Nephron (organoid): ENCODE measurements around the gene AMBN.

ENCODE experiments used
- H3K27ac Mint-ChIP-seq, 3 experiments: 2 replicates each; pipeline ENCODE4 v1.8.0; 2020; ENCODE audit warnings: mixed read lengths in 3 of 3, mild to moderate bottlenecking in 2 of 3, moderate library complexity in 1 of 3
- H3K27me3 Mint-ChIP-seq: 2 replicates; pipeline ENCODE4 v1.8.0; 2021; ENCODE audit warnings: low read depth, mild to moderate bottlenecking, moderate library complexity, mixed read lengths
- H3K36me3 Mint-ChIP-seq: 2 replicates; pipeline ENCODE4 v1.8.0; 2020; ENCODE audit warnings: low read depth, mixed read lengths
- H3K4me1 Mint-ChIP-seq: 2 replicates; pipeline ENCODE4 v1.8.0; 2020; ENCODE audit warnings: mixed read lengths
- H3K4me3 Mint-ChIP-seq, 3 experiments: 2 replicates each; pipeline ENCODE4 v1.8.0; 2020; ENCODE audit warnings: mild to moderate bottlenecking in 3 of 3, mixed read lengths in 3 of 3, moderate library complexity in 2 of 3
- H3K9me3 Mint-ChIP-seq: 2 replicates; pipeline ENCODE4 v1.8.0; 2020; ENCODE audit warnings: mixed read lengths
- CTCF ChIP-seq, 3 experiments: fragments of 200-600 bp; sonication (generic); IDR thresholded peaks; one replicate each; pipeline ENCODE4 v1.5.0; 2021; ENCODE audit warnings: antibody characterized with exemption in 3 of 3; ENCODE audit not compliant: unreplicated experiment in 3 of 3

AMBN gene

DNA sequence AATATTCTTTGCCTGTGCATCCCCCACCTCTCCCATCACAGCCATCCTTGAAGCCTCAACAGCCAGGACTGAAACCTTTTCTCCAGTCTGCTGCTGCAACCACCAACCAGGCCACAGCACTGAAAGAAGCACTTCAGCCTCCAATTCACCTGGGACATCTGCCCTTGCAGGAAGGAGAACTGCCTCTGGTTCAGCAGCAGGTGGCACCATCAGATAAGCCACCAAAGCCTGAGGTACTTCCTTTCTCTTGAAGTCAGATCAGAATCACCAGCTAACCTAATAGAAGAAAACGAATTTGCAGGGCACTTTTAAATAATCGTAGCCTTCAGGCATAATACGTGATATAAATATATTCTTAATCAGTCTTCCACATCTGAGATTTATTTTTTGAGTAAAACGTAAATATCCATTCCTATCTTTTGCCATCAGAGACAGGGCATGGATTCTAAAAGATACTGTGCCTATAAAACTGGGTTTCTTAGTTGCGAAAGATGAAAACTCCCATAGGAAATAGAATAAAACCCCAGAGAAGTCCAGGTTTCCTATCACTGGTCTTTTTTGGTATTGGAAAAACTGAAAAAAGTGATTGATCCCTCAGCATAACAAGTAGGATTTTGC lies 9.5 kb downstream of the AMBN start:
- no peaks in the 10 kb centered on the region for H3K4me1 Mint-ChIP-seq

GRCh38 chr4:70603856-70604255 lies 11.8 kb downstream of the AMBN start:
- no peak overlapping the region for H3K4me3 Mint-ChIP-seq
- no peaks in the 10 kb centered on the region for H3K36me3 Mint-ChIP-seq
- H3K9me3 Mint-ChIP-seq = no peaks in the 10 kb centered on the region
- no peak for TF ChIP-seq CTCF (IDR thresholded peaks at IDR 0.05; ENCODE audit: unreplicated experiment in 3 of 3)
- H3K27ac Mint-ChIP-seq = no peak overlapping the region
- H3K27me3 Mint-ChIP-seq = peaks cover 3% of the 10 kb centered on the region
- no peaks in the 10 kb centered on the region for H3K4me1 Mint-ChIP-seq

More for the DNA sequence above, 9.5 kb downstream of the AMBN start:
- Mint-ChIP-seq H3K27ac (no peak overlapping the region), H3K4me3 (no peak overlapping the region), H3K36me3 (no peaks in the 10 kb centered on the region), H3K9me3 (no peaks in the 10 kb centered on the region), H3K27me3 (peaks cover 3% of the 10 kb centered on the region)
- TF ChIP-seq CTCF (IDR thresholded peaks at IDR 0.05; ENCODE audit: unreplicated experiment in 3 of 3) = peak; percentile 69 to 82 (median 79)

DNA sequence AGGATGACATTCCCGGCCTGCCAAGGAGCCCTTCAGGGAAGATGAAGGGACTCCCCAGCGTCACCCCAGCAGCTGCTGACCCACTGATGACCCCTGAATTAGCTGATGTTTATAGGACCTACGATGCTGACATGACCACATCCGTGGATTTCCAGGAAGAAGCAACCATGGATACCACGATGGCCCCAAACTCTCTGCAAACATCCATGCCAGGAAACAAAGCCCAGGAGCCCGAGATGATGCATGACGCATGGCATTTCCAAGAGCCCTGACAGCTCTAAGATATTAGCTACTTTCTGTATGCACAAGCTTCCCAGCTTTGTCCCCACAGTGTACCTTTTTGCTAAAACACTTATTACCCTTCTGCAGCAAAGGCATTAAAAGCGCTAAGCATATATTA lies 14.4 kb downstream of the AMBN start:
- Mint-ChIP-seq H3K27me3 (peaks cover 3% of the 10 kb centered on the region), H3K4me1 (no peaks in the 10 kb centered on the region), H3K4me3 (no peak overlapping the region), H3K36me3 (no peaks in the 10 kb centered on the region), H3K9me3 (no peaks in the 10 kb centered on the region), H3K27ac (no peak overlapping the region)
- TF ChIP-seq CTCF (IDR thresholded peaks at IDR 0.05; ENCODE audit: unreplicated experiment in 3 of 3) = no peak

GRCh38 chr4:70607334-70607853 lies 15.3 kb downstream of the AMBN start:
- Mint-ChIP-seq H3K4me1 (no peaks in the 10 kb centered on the region), H3K4me3 (no peak overlapping the region), H3K36me3 (no peaks in the 10 kb centered on the region), H3K27ac (no peak overlapping the region), H3K9me3 (no peaks in the 10 kb centered on the region), H3K27me3 (peaks cover 3% of the 10 kb centered on the region)
- no peak for TF ChIP-seq CTCF (IDR thresholded peaks at IDR 0.05; ENCODE audit: unreplicated experiment in 3 of 3)

DNA sequence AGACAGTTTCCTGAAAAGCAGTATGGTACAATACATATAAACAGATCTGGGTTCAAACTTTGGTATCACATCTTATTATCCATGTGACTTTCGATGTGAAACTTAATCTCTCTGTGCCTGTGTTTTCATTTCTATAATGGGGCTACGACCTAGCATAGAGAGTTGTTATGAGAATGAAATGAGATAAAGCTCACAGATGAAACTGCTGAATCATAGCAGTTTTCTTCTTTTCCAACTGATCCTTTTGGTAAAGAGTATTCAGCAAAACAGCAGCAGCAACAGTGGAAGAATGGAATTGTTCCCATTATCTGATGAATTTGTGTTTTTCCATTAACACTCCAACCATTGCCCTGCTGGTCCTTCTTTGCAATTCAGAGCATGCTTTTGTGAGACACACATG lies 16.3 kb downstream of the AMBN start:
- Mint-ChIP-seq H3K36me3 (no peaks in the 10 kb centered on the region), H3K27me3 (peaks cover 3% of the 10 kb centered on the region), H3K9me3 (no peaks in the 10 kb centered on the region), H3K4me3 (no peak overlapping the region), H3K4me1 (peaks cover 6% of the 10 kb centered on the region), H3K27ac (no peak overlapping the region)
- no peak for TF ChIP-seq CTCF (IDR thresholded peaks at IDR 0.05; ENCODE audit: unreplicated experiment in 3 of 3)
